Measurements from ENCODE around the gene RTP1.
A peak's percentile ranks its signal among the peaks of the same experiment; 100 is the strongest.

The RTP1 gene

GRCh38 chr3:187207624-187208023 is 10.3 kb downstream of the RTP1 start:
- DNase-seq (ENCODE audit: low spot score) (no peak), ATAC-seq (ENCODE audit: low read depth) (no peak)
- Histone ChIP-seq H3K9me3 (ENCODE audit: severe bottlenecking) (peaks cover 6% of the 10 kb centered on the region), H3K36me3 (ENCODE audit: low read depth) (no peaks in the 10 kb centered on the region), H3K27me3 (ENCODE audit: insufficient read depth, poor library complexity, severe bottlenecking) (no peaks in the 10 kb centered on the region), H3K27ac (ENCODE audit: poor library complexity, severe bottlenecking) (peak overlapping the region; percentile 54), H3K4me3 (ENCODE audit: severe bottlenecking) (no peak overlapping the region), H3K4me1 (ENCODE audit: insufficient read depth, poor library complexity, severe bottlenecking) (peaks cover 5% of the 10 kb centered on the region)
- no peak for TF ChIP-seq CTCF (IDR thresholded peaks at IDR 0.05; ENCODE audit: poor library complexity, severe bottlenecking)

GRCh38 chr3:187208159-187208558 is 10.9 kb downstream of the RTP1 start:
- Histone ChIP-seq H3K4me1 (ENCODE audit: insufficient read depth, poor library complexity, severe bottlenecking) (peaks cover 5% of the 10 kb centered on the region), H3K4me3 (ENCODE audit: severe bottlenecking) (no peak overlapping the region), H3K27ac (ENCODE audit: poor library complexity, severe bottlenecking) (peak overlapping the region; percentile 54), H3K27me3 (ENCODE audit: insufficient read depth, poor library complexity, severe bottlenecking) (no peaks in the 10 kb centered on the region), H3K9me3 (ENCODE audit: severe bottlenecking) (peaks cover 6% of the 10 kb centered on the region), H3K36me3 (ENCODE audit: low read depth) (no peaks in the 10 kb centered on the region)
- ATAC-seq (ENCODE audit: low read depth) (peak; percentile 86), DNase-seq (ENCODE audit: low spot score) (no peak)
- TF ChIP-seq CTCF (IDR thresholded peaks at IDR 0.05; ENCODE audit: poor library complexity, severe bottlenecking), result no peak

GRCh38 chr3:187209491-187209890 is 12.2 kb downstream of the RTP1 start:
- no peak for ATAC-seq (ENCODE audit: low read depth)
- no peak for DNase-seq (ENCODE audit: low spot score)
- H3K36me3 ChIP-seq (ENCODE audit: low read depth), result no peaks in the 10 kb centered on the region
- peaks cover 5% of the 10 kb centered on the region for H3K4me1 ChIP-seq (ENCODE audit: insufficient read depth, poor library complexity, severe bottlenecking)
- no peak for TF ChIP-seq CTCF (IDR thresholded peaks at IDR 0.05; ENCODE audit: poor library complexity, severe bottlenecking)
- peaks cover 6% of the 10 kb centered on the region for H3K9me3 ChIP-seq (ENCODE audit: severe bottlenecking)
- H3K27me3 ChIP-seq (ENCODE audit: insufficient read depth, poor library complexity, severe bottlenecking), result no peaks in the 10 kb centered on the region
- no peak overlapping the region for H3K27ac ChIP-seq (ENCODE audit: poor library complexity, severe bottlenecking)
- no peak overlapping the region for H3K4me3 ChIP-seq (ENCODE audit: severe bottlenecking)

GRCh38 chr3:187210091-187210490 is 12.8 kb downstream of the RTP1 start:
- DNase-seq (ENCODE audit: low spot score), result no peak

More at GRCh38 chr3:187210091-187210490, 12.8 kb downstream of the RTP1 start:
- H3K9me3 ChIP-seq (ENCODE audit: severe bottlenecking), result peaks cover 6% of the 10 kb centered on the region
- H3K4me1 ChIP-seq (ENCODE audit: insufficient read depth, poor library complexity, severe bottlenecking), result peaks cover 5% of the 10 kb centered on the region
- no peak for TF ChIP-seq CTCF (IDR thresholded peaks at IDR 0.05; ENCODE audit: poor library complexity, severe bottlenecking)
- ATAC-seq (ENCODE audit: low read depth), result no peak
- H3K27ac ChIP-seq (ENCODE audit: poor library complexity, severe bottlenecking), result no peak overlapping the region
- no peaks in the 10 kb centered on the region for H3K36me3 ChIP-seq (ENCODE audit: low read depth)
- H3K27me3 ChIP-seq (ENCODE audit: insufficient read depth, poor library complexity, severe bottlenecking), result no peaks in the 10 kb centered on the region
- no peak overlapping the region for H3K4me3 ChIP-seq (ENCODE audit: severe bottlenecking)

Data from RWPE2 (cell line).